Activated CD8-positive, alpha-beta memory T cell treated with anti-CD3 and anti-CD28 coated beads for 36 hours (primary cell): Measurements from ENCODE around the gene APELA. TPM values are rescaled to one million over a fixed set of nuclear protein-coding genes. Genes with fewer than 3 reads are reported as not detected.
"Not testable (repeated sequence)": the region's sequence is repeated elsewhere in the genome, so short reads cannot be mapped to it uniquely, and the experiment has no call there.

Experiments used
- CTCF ChIA-PET: fragments of 350-600 bp; sonication (Branson Sonifier 250); formaldehyde crosslinking; loops from one replicate; lab custom pipeline; 2021; ENCODE audit warnings: antibody characterized with exemption; lab: Charles Lee
- POLR2A ChIA-PET: fragments of 350-600 bp; sonication (Branson Sonifier 250); formaldehyde crosslinking; loops from one replicate; lab custom pipeline; 2021; ENCODE audit warnings: antibody characterized with exemption; lab: Charles Lee
- total RNA-seq, 2 experiments: library from RNA; stranded (reverse); gene quantifications; one replicate each; pipeline ENCODE4 v1.2.3, GENCODE V29; 2021

Gene APELA
- total RNA-seq, 2 experiments from 2014 or later = not detected

GRCh38 chr4:164913506-164913905, 36.5 kb downstream of the APELA start:
- POLR2A ChIA-PET = not testable (repeated sequence)

DNA sequence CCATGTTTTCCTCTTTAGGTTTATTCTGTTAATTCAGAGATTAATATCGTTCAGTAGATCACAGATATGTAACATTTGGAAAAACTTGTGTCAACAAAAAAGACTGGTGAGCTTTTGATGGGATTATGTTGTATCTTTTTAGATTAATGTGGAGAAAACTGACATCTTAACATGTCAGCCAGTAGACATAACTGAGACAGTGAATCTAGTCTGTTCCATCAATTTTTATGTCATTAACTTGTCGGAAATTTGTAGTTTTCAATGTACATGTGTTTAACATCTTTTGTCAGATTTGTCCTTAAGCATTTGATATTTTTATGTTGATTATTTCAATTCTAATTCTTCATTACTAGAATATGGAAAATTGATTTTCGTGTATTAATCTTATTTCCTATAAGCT, 42.0 kb downstream of the APELA start:
- POLR2A ChIA-PET = no interaction called here
- CTCF ChIA-PET = no interaction called here

More at GRCh38 chr4:164913506-164913905, 36.5 kb downstream of the APELA start:
- CTCF ChIA-PET = not testable (repeated sequence)

DNA sequence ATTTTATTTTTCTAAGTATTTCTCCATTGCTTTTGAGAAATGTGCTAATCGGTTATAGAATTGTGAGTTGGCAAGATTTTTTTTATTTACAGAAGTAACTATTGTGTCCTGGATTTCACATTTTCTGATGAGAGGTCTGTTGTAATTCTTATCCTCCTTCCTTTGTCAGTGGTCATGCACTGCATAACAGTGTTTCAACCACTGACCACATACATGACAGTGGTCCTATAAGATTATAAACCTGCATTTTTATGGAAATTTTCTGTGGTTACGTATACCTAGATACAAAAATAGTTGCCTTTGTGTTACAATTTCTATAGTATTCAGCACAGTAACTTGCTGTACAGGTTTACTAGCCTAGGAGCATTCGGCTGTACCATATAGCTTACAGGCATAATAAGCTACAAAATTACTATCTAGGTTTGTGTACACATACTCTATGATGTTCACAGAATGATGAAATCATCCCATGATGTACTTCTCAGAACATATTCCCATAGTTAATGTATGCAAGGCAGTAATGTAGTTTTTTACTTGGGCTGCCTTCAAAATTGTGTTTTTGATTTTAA, 47.8 kb downstream of the APELA start:
- ChIA-PET POLR2A (no interaction called here), CTCF (no interaction called here)

DNA sequence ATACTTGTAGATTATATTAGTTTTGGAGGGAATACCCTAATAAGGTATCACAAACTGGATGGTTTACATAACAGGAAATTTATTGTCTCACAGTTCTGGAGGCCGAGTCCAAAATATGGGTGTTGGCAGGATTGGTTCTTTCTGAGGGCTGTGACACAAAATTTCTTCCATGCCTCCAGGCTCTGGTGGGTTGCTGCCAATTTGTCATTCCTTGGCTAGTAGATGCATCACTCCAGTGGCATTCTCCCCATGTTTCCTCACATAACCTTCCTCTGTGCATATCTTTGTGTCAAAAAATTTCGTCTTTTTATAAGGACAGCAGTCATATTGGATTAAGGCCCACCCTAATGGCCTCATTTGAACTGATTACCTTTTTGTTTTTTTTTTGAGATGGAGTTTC, 49.3 kb downstream of the APELA start:
- CTCF ChIA-PET = no interaction called here
- POLR2A ChIA-PET = no interaction called here

DNA sequence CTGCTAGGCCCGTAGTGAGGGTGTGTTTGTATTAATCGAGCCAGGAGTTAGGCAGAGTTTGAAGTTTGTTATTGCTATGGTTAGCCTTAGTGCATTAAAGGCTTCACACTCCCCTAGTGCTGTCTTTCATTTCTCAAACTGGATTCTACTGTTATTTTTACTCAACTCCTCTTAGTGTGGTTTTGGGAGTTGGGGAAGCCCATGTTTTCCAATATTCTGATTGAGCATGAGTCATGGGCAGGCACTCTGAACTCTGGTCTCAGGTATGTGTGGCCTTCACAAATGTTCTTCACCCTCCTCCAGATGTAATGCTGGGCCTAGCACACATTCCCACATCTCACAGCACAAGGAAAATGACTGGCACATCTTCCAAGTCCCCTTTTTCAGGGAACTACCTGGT, 50.1 kb downstream of the APELA start:
- POLR2A ChIA-PET, CTCF ChIA-PET: not testable (repeated sequence)

DNA sequence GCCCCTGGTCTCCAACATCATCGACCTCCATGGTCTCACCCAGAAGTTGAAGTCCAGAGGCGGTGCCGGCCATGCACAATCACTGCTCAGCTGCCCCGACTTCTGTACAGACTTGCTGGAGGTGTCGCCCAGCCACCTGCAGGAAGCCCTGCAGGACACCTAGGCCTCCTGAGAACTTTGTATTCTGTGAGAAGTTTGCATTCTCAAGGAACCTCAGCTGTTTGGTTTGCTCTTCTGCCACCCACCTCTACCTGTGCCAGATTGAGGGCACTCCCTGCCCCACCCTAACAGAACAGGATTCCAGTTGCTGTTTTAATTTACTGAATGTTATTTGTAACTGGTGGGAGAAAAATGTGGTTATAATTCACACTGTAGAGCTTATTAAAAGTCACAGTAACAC, 53.7 kb downstream of the APELA start:
- ChIA-PET POLR2A (no interaction called here), CTCF (no interaction called here)

GRCh38 chr4:164931551-164932324, 54.8 kb downstream of the APELA start:
- CTCF ChIA-PET = no interaction called here
- POLR2A ChIA-PET = no interaction called here

- ChIA-PET POLR2A (no interaction called here), CTCF (no interaction called here)
Observed at GRCh38 chr4:164933244-164933643, 56.3 kb downstream of the APELA start.

DNA sequence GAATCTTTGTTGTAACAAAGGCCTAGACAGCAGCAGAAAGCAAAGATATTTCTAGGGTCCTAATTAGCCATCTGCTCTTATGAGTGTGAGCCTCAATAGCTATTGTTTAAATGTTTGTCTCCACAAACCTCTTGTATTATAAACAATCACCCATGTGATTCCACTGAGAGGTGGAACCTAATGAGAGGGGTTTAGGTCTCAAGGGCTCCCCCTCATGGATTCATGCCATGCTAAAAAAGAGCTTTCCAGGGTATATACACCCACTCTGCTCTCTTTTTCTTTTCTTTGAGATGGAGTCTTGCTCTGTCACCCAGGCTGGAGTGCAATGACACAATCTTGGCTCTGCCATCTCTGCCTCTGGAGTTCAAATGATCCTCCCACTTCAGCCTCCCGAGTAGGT, 58.4 kb downstream of the APELA start:
- POLR2A ChIA-PET = no interaction called here
- CTCF ChIA-PET = interaction anchor here (0.7 kb wide), 1 partner anchor 560 kb away, joined by 4 read pairs; no protein-coding TSS in a partner anchor

GRCh38 chr4:164935865-164936606, 59.1 kb downstream of the APELA start:
- CTCF ChIA-PET, POLR2A ChIA-PET: not testable (repeated sequence)

DNA sequence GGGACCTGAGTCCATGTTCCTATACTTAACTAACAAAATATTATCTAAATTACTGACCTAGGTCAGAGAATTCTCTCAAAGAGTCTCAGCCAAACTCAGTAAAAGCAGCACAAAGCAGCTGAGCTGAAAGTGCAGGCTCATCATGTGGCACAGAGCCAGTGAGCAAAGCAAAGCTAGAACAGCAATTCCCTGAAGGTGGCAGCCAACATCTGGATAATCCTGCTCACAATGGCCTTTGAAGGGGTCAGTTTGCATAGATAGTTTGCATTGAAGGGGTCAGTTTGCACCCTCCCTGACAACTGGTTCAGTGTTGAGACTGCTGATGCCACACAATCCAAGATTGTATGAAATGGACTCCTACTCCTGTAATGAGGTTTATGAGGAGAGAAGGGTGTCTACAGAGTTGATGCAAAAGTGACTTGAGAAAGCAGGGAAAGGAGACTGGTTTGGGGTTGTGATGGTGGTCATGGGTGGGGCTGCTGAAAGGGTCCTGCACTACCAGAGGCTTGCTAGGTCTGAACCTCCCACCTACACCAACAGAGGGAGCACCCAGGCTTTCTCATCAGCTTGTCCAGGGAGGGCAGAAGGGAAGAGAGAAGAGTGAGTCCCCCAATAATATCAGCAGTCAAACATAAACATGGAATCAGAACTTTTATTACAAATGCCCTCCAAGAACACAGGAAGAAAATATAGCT, 60.7 kb downstream of the APELA start:
- CTCF ChIA-PET = no interaction called here
- POLR2A ChIA-PET = no interaction called here

DNA sequence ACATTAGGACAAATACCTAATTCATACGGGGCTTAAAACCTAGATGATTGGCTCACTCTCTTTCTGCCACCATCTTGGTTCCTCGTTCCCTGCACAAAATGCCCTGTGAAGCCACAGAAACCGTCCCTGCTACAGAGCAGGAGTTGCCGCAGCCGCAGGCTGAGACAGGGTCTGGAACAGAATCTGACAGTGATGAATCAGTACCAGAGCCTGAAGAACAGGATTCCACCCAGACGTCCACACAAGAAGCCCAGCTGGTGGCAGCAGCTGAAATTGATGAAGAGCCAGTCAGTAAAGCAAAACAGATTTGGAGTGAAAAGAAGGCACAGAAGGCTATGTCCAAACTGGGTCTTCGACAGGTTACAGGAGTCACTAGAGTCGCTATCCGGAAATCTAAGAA, 66.2 kb downstream of the APELA start:
- POLR2A ChIA-PET = no interaction called here
- CTCF ChIA-PET = no interaction called here

DNA sequence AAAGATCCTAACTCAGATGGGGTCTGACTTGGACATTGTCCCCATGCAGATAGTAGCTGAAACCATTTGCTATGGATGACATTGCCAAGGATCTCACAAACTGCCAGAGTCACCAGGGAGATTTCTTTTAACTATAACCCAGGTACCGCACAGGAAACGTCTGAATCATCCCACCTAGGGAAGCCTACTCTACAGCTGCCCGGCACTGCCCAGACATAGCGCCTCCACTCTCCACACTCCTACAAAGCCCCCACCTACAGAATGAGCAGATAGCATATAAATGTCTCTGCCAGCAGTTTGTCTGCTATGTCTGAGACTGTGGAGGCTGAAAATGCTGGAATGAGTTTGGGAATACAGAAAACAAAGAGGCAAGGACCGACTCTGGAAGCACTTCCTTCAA, 68.2 kb downstream of the APELA start:
- ChIA-PET POLR2A (no interaction called here), CTCF (no interaction called here)

DNA sequence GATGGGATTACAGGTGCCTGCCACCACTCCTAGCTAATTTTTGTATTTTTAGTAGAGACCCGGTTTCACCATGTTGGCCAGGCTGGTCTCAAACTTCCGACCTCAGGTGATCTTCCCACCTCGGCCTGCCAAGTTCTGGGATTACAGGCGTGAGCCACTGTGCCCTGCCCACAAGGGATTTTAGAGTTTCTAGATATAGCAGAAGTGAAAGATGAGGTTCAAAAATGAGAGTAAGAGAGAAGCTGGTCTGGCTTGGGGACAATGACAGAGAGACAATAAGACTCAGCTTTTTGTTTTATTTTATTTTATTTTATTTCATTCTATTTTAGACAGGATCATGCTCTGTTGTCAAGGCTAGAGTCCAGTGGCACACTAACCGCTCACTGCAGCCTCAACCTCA, 69.8 kb downstream of the APELA start:
- ChIA-PET CTCF (no interaction called here), POLR2A (no interaction called here)

Other genes with a start within 250 kb of the APELA start
- not detected for gene SMIM31, start 123.0 kb upstream of the APELA start, total RNA-seq
- gene TRIM61, start 100.5 kb downstream of the APELA start, total RNA-seq = 1 to 10 TPM; 2.4 to 2.9 TPM
- gene TRIM60, start 154.8 kb downstream of the APELA start, total RNA-seq = not detected
- not detected for gene TRIM75, start 176.7 kb downstream of the APELA start, total RNA-seq
- 10 to 100 TPM; 16.1 TPM for gene TMEM192, start 235.7 kb downstream of the APELA start, total RNA-seq